Skeletal muscle satellite cell (primary cell): ENCODE measurements around the gene TBC1D20.

Source experiments
- H3K27me3 ChIP-seq: 2 replicates; pipeline ENCODE4 v1.7.0; 2013; ENCODE audit warnings: low read length; ENCODE audit not compliant: control insufficient read depth, insufficient read depth
- H3K36me3 ChIP-seq: 2 replicates; pipeline ENCODE4 v1.7.0; 2013; ENCODE audit warnings: mild to moderate bottlenecking, control low read depth, low read length; ENCODE audit not compliant: insufficient read depth
- H3K4me1 ChIP-seq: 2 replicates; pipeline ENCODE4 v1.7.0; 2013; ENCODE audit warnings: low read length; ENCODE audit not compliant: control insufficient read depth, insufficient read depth
- H3K4me2 ChIP-seq: 2 replicates; pipeline ENCODE4 v1.7.0; 2013; ENCODE audit warnings: mild to moderate bottlenecking, low read length
- H3K4me3 ChIP-seq: 2 replicates; pipeline ENCODE4 v1.7.0; 2013; ENCODE audit warnings: low read length
- H3K9ac ChIP-seq: 2 replicates; pipeline ENCODE4 v1.7.0; 2013; ENCODE audit warnings: mild to moderate bottlenecking, low read depth, low read length, moderate library complexity
- H3K9me3 ChIP-seq: replicated peaks from 2 replicates; pipeline ENCODE4 v1.7.0; 2013; ENCODE audit warnings: mild to moderate bottlenecking, control low read depth, low read length

The TBC1D20 gene

DNA sequence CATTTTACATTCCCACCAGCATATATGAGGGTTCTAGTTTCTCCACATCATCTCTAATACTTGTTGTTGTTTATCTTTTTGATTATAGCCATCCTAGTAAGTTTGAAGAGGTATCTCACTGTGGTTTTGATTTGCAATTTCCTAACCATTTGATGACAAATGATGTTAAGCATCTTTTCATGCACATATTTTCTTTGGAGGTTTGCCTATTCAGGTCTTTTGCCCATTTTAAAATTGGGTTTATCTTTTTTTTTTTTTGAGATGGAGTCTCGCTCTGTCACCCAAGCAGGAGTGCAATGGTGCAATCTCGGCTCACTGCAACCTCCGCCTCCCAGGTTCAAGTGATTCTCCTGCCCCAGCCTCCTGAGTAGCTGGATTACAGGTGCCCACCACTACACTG, 50.3 kb downstream of the TBC1D20 start:
- Histone ChIP-seq H3K9me3 (no peaks in the 10 kb centered on the region), H3K9ac (no peak overlapping the region), H3K36me3 (peaks cover 30% of the 10 kb centered on the region), H3K27me3 (no peaks in the 10 kb centered on the region), H3K4me1 (peaks cover 33% of the 10 kb centered on the region), H3K4me2 (no peak overlapping the region), H3K4me3 (no peak overlapping the region)

DNA sequence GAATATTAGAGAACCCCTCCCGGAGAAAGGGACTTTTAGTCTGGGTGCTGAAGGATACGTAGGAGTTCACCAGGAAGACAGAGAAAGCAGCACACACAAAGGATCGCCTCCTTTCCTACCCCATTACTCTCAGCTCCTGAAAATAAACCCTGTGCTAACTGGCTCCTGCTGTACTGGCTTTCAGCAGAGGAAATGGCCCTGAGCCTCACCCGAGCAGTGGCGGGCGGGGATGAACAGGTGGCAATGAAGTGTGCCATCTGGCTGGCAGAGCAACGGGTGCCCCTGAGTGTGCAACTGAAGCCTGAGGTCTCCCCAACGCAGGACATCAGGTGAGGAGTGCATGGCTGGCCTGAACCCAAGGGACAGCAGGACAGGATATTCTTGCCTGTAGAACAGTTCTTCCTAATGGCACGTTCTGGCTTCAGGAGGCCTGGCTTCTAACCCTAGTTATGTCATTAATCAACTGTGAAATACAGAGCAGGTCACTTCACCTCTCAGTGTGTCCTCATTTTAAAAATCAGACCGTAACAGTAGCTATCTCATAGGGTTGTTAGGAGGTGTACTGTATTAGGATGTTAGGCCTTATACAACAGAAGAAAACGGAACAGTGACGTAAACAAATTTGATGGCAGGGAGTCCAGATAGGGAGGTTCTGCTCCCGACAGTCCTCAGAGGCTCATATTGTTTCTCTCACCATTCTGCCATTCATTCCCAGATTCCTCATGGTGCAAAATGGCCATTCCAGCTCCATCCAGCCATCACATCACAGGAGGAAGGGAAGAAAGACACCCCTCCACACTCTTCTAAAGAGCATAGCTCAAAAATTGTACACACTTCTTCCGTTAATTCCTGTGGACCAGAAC, 52.4 kb downstream of the TBC1D20 start:
- Histone ChIP-seq H3K4me2 (peak overlapping the region; percentile 93), H3K4me3 (peak overlapping the region; percentile 89), H3K9ac (peak overlapping the region; percentile 100), H3K9me3 (no peaks in the 10 kb centered on the region), H3K36me3 (peaks cover 30% of the 10 kb centered on the region), H3K4me1 (peaks cover 21% of the 10 kb centered on the region), H3K27me3 (no peaks in the 10 kb centered on the region)

GRCh38 chr20:408843-409696, 53.3 kb downstream of the TBC1D20 start:
- peak overlapping the region; percentile 93 for H3K4me2 ChIP-seq
- no peaks in the 10 kb centered on the region for H3K9me3 ChIP-seq
- H3K36me3 ChIP-seq, result peaks cover 30% of the 10 kb centered on the region
- H3K4me3 ChIP-seq, result peak overlapping the region; percentile 89
- H3K9ac ChIP-seq, result peak overlapping the region; percentile 100
- H3K4me1 ChIP-seq, result peaks cover 21% of the 10 kb centered on the region
- H3K27me3 ChIP-seq, result no peaks in the 10 kb centered on the region

GRCh38 chr20:407953-408842, 54.1 kb downstream of the TBC1D20 start, which contains the start of gene RBCK1:
TSS of gene RBCK1 (plus strand) at chr20:408299. CDS start at chr20:408758, 459 bp downstream.
- peak within 1 kb of the TSS; percentile 89 for H3K4me3 ChIP-seq

DNA sequence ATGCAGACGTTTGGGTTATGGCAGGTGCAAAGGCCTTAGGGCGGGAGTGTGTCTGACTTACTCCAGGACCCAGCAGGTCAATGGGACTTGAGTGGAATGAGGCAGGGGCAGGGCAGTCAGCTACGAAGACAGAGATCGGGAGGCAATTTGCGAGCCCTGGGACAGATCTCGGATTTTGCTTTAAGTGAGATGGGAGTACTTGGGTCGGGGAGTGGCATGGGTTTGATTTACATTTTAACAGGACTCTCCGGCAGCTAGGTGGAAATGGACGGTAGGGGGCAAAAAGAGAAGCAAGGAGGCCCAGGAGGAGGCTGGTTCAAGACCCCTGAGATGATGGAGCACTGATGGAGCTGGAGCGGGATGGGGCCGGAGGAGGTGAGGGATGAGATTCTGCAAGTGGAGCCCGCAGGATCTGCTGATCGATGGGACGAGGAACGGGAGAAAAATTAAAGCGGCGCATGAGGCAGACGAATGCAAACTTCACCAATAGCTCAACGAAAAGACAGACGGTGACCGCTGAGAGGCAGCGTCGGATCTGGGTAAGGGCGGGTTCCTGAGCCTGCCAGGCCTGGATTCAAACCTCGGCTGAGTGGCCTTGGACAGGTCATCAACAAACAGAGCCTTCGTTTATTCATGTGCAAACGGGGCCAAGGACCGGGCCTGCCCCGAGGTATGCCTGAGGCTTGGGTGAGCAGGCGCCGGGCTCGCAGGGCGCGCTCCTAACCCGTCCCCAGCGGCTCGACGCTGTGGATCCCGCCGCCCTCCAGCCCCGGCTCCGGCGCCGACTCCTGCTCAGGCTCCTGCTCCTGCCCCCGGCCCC, 55.0 kb downstream of the TBC1D20 start:
- no peaks in the 10 kb centered on the region for H3K9me3 ChIP-seq
- peak overlapping the region; percentile 74 for H3K9ac ChIP-seq
- H3K4me2 ChIP-seq, result peak overlapping the region; percentile 97
- H3K4me3 ChIP-seq, result peak overlapping the region; percentile 78
- H3K27me3 ChIP-seq, result no peaks in the 10 kb centered on the region
- H3K36me3 ChIP-seq, result peaks cover 20% of the 10 kb centered on the region
- peaks cover 21% of the 10 kb centered on the region for H3K4me1 ChIP-seq

More at GRCh38 chr20:407953-408842, 54.1 kb downstream of the TBC1D20 start, which contains the start of gene RBCK1:
- H3K4me1 ChIP-seq, result peaks cover 21% of the 10 kb centered on the region
- peak within 1 kb of the TSS; percentile 100 for H3K9ac ChIP-seq
- peak within 1 kb of the TSS; percentile 97 for H3K4me2 ChIP-seq
- peaks cover 26% of the 10 kb centered on the region for H3K36me3 ChIP-seq
- no peaks in the 10 kb centered on the region for H3K27me3 ChIP-seq
- no peaks in the 10 kb centered on the region for H3K9me3 ChIP-seq

DNA sequence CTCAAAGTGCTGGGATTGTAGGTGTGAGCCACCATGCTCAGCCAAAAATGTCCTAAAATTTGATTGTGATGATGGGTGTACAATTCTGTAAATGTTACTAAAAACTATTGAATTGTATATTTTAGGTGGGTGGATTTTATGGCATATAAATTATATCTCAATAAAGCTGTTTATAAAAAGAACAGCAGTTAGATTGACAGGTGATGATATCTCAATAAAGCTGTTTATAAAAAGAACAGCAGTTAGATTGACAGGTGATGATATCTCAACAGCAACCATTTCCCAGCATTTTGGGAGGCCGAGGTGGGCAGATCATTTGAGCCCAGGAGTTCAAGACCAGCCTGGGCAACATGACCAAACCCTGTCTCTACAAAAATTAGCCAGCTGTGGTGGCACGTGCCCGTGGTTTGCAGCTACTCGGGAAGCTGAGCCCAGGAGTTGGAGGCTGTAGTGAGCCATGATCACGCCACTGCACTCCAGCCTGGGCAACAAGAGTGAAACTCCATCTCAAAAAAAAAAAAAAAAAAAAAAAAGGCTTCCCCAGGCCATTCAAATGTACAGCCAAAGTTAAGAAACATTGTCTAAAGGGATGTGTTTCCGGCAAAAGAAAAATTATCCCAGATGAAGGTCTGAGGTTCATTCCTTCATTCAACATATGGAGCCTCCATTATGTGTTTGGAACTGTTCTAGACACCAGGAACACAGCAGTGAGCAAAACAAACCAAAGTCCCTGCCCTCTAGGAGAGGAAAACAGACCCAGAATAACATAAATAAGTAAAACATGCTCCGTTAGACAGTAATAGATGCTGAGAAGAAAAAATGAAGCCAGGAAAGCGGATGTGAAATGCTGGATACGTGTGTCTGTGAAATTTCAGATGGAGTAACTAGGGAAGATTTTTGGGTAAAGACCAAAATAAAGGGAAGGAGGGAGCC, 55.9 kb downstream of the TBC1D20 start:
- H3K9ac ChIP-seq, result no peak overlapping the region
- H3K4me3 ChIP-seq, result no peak overlapping the region
- peaks cover 13% of the 10 kb centered on the region for H3K36me3 ChIP-seq
- peak overlapping the region; percentile 97 for H3K4me2 ChIP-seq
- H3K9me3 ChIP-seq, result no peaks in the 10 kb centered on the region
- no peaks in the 10 kb centered on the region for H3K27me3 ChIP-seq
- peaks cover 21% of the 10 kb centered on the region for H3K4me1 ChIP-seq

DNA sequence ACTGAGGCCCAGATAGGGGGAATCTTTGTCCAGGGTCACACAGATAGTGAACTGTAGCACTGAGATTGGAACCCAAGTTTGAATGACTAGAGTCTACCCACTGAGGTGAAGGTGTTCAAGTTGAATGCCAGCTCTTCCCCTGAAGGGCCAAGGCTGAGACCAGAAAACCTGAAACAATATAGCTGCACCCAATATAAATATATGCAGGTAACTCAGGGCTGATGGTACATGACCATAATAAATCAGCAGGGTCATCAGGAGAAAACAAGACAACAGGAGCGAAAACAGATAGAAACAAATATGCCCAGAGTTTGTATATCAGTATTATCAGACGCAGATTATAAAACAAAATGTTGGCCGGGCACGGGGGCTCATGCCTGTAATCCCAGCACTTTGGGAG, 58.2 kb downstream of the TBC1D20 start:
- Histone ChIP-seq H3K4me2 (no peak overlapping the region), H3K27me3 (no peaks in the 10 kb centered on the region), H3K4me1 (peaks cover 9% of the 10 kb centered on the region), H3K36me3 (no peaks in the 10 kb centered on the region), H3K9ac (no peak overlapping the region), H3K9me3 (no peaks in the 10 kb centered on the region), H3K4me3 (no peak overlapping the region)

DNA sequence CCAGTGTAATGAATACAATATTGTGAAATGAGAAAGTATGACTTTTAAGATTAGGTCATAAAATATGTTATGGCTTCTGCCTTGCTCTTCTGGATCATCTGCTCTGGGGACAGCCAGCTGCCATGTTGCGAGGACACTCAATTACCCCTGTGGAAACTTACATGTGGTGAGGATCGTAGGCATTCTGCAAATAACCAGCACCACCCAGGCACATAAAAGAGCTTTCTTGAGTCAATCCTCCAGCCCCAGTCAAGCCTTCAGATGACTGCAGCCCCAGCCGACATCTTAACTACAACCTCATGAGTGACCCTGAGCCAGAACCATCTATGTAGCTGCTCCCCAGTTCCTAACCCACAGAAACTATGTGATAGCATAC, 58.8 kb downstream of the TBC1D20 start:
- Histone ChIP-seq H3K36me3 (no peaks in the 10 kb centered on the region), H3K4me2 (no peak overlapping the region), H3K9me3 (no peaks in the 10 kb centered on the region), H3K4me3 (no peak overlapping the region), H3K9ac (no peak overlapping the region), H3K27me3 (no peaks in the 10 kb centered on the region), H3K4me1 (peaks cover 6% of the 10 kb centered on the region)

DNA sequence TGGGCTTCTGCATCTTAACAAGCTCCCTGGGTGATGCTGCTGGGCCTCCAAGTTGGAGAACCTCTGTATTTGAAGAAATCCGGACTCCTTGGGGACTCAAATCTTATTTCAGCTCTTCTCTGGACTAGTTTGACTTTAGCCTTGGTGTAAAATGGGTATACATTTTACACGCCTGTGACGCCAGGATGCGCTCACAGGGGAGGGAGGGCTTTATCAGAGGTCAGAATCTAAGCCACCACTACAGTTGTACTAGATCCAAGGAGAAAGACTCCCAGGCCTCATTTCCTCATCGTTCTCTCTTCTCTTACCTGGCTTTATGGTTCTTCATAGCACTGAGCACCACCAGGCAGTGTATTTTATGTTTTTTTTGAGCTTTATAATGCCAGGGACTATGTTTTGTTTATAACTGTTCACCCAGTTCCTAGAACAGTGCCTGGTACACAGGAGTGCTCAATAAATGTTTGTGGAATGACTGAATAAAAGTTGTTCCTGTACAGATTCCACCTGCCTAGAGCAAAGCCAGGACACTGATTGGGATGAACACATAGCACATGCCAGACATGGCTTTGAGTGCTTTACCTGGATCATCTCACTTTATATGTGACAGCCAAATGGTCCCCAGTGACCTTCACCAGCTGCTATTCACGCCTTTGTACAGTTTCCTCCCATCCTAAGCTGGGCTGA, 59.3 kb downstream of the TBC1D20 start:
- H3K4me2 ChIP-seq, result no peak overlapping the region
- no peak overlapping the region for H3K9ac ChIP-seq
- H3K4me3 ChIP-seq, result no peak overlapping the region
- H3K9me3 ChIP-seq, result no peaks in the 10 kb centered on the region
- no peaks in the 10 kb centered on the region for H3K36me3 ChIP-seq
- H3K27me3 ChIP-seq, result no peaks in the 10 kb centered on the region
- H3K4me1 ChIP-seq, result peaks cover 6% of the 10 kb centered on the region
